ENCODE measurements around the gene CHD1L. TPM values are rescaled to one million over a fixed set of nuclear protein-coding genes. Genes with fewer than 3 reads are reported as not detected.

Gene CHD1L
- total and polyA plus RNA-seq, 2 donors (not counting 3 experiments of a cell fraction or from before 2014, with no cell fraction given) = 12.3 to 33.8 TPM

DNA sequence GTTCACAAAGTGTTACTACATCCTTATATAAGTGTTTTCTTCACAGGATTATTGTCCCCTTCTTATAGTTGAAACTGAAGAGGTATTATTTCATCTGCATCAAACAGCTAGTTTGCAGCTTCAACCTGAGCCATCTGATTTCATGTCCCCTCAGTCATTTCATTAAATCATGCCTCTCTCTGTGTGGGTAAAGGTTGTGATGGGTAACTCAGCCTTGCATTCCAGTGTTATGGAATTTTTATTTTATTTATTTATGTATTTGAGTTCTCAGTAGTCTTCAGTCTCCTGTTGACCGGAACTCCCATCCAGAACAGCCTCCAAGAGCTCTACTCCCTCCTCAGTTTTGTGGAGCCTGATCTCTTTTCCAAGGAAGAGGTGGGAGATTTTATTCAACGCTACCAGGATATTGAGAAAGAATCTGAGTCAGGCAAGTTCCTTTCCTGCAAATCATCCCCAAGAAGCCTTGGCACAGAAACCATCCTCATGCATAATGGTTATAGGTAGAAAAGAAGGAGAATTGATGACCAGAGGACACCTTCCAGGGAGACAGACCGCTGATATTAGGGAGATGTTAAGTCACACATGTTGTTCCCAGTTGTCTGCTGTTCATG, 21.8 kb downstream of the CHD1L start:
- H2AFZ ChIP-seq (ENCODE audit: low read depth, low read length) = no peak overlapping the region
- H3K27me3 ChIP-seq (ENCODE audit: control insufficient read depth in 2 of 2, insufficient read depth in 2 of 2, low read length in 2 of 2) = no peaks in the 10 kb centered on the region
- no TSS peak for BruUV-seq (replicated peaks)
- no peaks in the 10 kb centered on the region for H4K20me1 ChIP-seq (replicated peaks; ENCODE audit: control insufficient read depth, extremely low read depth, insufficient read depth, low read length)
- H3K79me2 ChIP-seq (ENCODE audit: control insufficient read depth, insufficient read depth, low read length) = no peaks in the 10 kb centered on the region
- ChIA-PET POLR2A (no interaction called here), CTCF (interaction anchor here (0.5 kb wide), 1 partner anchor 10 kb away, joined by 3 read pairs; no protein-coding TSS in a partner anchor)
- FAIRE-seq (no peak), DNase-seq (ENCODE audit: low read depth, low spot score) (no peak)
- TF ChIP-seq, protein P1, sequence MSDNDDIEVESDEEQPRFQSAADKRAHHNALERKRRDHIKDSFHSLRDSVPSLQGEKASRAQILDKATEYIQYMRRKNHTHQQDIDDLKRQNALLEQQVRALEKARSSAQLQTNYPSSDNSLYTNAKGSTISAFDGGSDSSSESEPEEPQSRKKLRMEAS (IDR thresholded peaks at IDR 0.05; ENCODE audit: insufficient read depth, insufficient read length) = no peak
- TF ChIP-seq GATA2 (IDR thresholded peaks at IDR 0.05; ENCODE audit: insufficient read depth, insufficient read length, low read depth, low read length) (no peak), JUN (IDR thresholded peaks at IDR 0.05; ENCODE audit: borderline replicate concordance, insufficient read depth, insufficient read length, low read depth) (no peak), MYC (IDR thresholded peaks at IDR 0.05; ENCODE audit: low read depth, low read length) (no peak), EZH2 (IDR thresholded peaks at IDR 0.05; ENCODE audit: borderline replicate concordance, low read depth, low read length, severe bottlenecking) (no peak), FOS (IDR thresholded peaks at IDR 0.05; ENCODE audit: borderline replicate concordance, insufficient read depth, low read length) (no peak), CTCF (IDR thresholded peaks at IDR 0.05; ENCODE audit: extremely low read depth in 1 of 2, insufficient read depth in 1 of 2, low read depth in 1 of 2, low read length in 2 of 2) (no peak), POLR2A (IDR thresholded peaks at IDR 0.05; ENCODE audit: low read depth, low read length) (no peak), POLR2AphosphoS5 (IDR thresholded peaks at IDR 0.05; ENCODE audit: insufficient read depth, low read depth, low read length) (no peak)
- peaks cover 6 to 7% of the 10 kb centered on the region in 2 experiments for H3K36me3 ChIP-seq (ENCODE audit: control insufficient read depth in 2 of 2, extremely low read depth in 1 of 2, insufficient read depth in 2 of 2, low read length in 2 of 2)
- intact Hi-C loops (cut with micrococcal nuclease) = no loop called here
- H3K4me1 ChIP-seq (ENCODE audit: control insufficient read depth, extremely low read depth, insufficient read depth, low read length) = no peaks in the 10 kb centered on the region
- H3K9me1 ChIP-seq (replicated peaks; ENCODE audit: control insufficient read depth, extremely low read depth, insufficient read depth, low read length) = no peaks in the 10 kb centered on the region
- dilution Hi-C loops (cut with MboI; ENCODE audit: extremely low pct_ligation_motif_present, low sequenced_read_pairs) = no loop called here
- H3K4me2 ChIP-seq (ENCODE audit: insufficient read depth, low read length) = no peak overlapping the region
- no peaks in the 10 kb centered on the region for H3K9me3 ChIP-seq (replicated peaks; ENCODE audit: control insufficient read depth, insufficient read depth, low read length)
- H3K9ac ChIP-seq (replicated peaks; ENCODE audit: extremely low read depth, insufficient read depth, low read length) = no peak overlapping the region
- H3K27ac ChIP-seq (ENCODE audit: insufficient read depth, low read depth, low read length) = no peak overlapping the region
- no peak overlapping the region for H3K4me3 ChIP-seq (replicated peaks in 1 of 3; ENCODE audit: insufficient read depth in 1 of 3, low read depth in 1 of 3, low read length in 3 of 3)

Data from endothelial cell of umbilical vein (primary cell).